GM23248 (cell line): ENCODE measurements around the gene AKAP11. TPM values are rescaled to one million over a fixed set of nuclear protein-coding genes. Genes with fewer than 3 reads are reported as not detected.

Source experiments
- DNase-seq: peaks from one replicate; pipeline ENCODE4 v3.0.0-alpha.2; 2015
- H2AFZ ChIP-seq: fragments of 200-600 bp; sonication (generic); 2 replicates; pipeline ENCODE4 v1.6.1; 2016; ENCODE audit warnings: antibody characterized with exemption
- H3F3A ChIP-seq: fragments of 200-600 bp; sonication (generic); 2 replicates; pipeline ENCODE4 v1.6.1; 2016; ENCODE audit warnings: mild to moderate bottlenecking, antibody characterized with exemption, mixed run types; ENCODE audit not compliant: insufficient read depth
- H3K27ac ChIP-seq: fragments of 200-600 bp; sonication (generic); 2 replicates; pipeline ENCODE4 v1.5.1; 2016; ENCODE audit warnings: mild to moderate bottlenecking
- H3K27me3 ChIP-seq: fragments of 200-600 bp; sonication (generic); replicated peaks from 2 replicates; pipeline ENCODE4 v1.6.1; 2016; ENCODE audit warnings: mild to moderate bottlenecking; ENCODE audit not compliant: insufficient read depth
- H3K36me3 ChIP-seq: fragments of 200-600 bp; sonication (generic); 2 replicates; pipeline ENCODE4 v1.6.1; 2016; ENCODE audit warnings: low read depth, mild to moderate bottlenecking
- H3K4me1 ChIP-seq: fragments of 200-600 bp; sonication (generic); 2 replicates; pipeline ENCODE4 v1.6.1; 2016; ENCODE audit warnings: mild to moderate bottlenecking; ENCODE audit not compliant: insufficient read depth
- H3K4me2 ChIP-seq: fragments of 200-600 bp; sonication (generic); one replicate; pipeline ENCODE4 v1.6.1; 2016; ENCODE audit warnings: mild to moderate bottlenecking; ENCODE audit not compliant: unreplicated experiment
- H3K4me3 ChIP-seq: fragments of 200-600 bp; sonication (generic); 2 replicates; pipeline ENCODE4 v1.5.1; 2016; ENCODE audit warnings: mild to moderate bottlenecking
- H3K79me2 ChIP-seq: fragments of 200-600 bp; sonication (generic); 2 replicates; pipeline ENCODE4 v1.6.1; 2016; ENCODE audit warnings: mild to moderate bottlenecking; ENCODE audit not compliant: insufficient read depth
- H3K9ac ChIP-seq: fragments of 200-600 bp; sonication (generic); 2 replicates; pipeline ENCODE4 v1.6.1; 2016; ENCODE audit warnings: mild to moderate bottlenecking
- H3K9me2 ChIP-seq: fragments of 200-600 bp; sonication (generic); 2 replicates; pipeline ENCODE4 v1.6.1; 2016; ENCODE audit warnings: mixed run types, mild to moderate bottlenecking, moderate library complexity; ENCODE audit not compliant: insufficient read depth
- H3K9me3 ChIP-seq: fragments of 200-600 bp; sonication (generic); one replicate; pipeline ENCODE4 v1.6.1; 2017; ENCODE audit warnings: low read depth
- H4K20me1 ChIP-seq: fragments of 200-600 bp; sonication (generic); 2 replicates; pipeline ENCODE4 v1.6.0; 2016; ENCODE audit not compliant: insufficient read depth
- EZH2 ChIP-seq: fragments of 200-600 bp; sonication (generic); IDR thresholded peaks from 2 replicates; pipeline ENCODE4 v1.6.1; 2018; ENCODE audit warnings: antibody characterized with exemption, mild to moderate bottlenecking; ENCODE audit not compliant: insufficient read depth, poor library complexity, severe bottlenecking
- EZH2phosphoT487 ChIP-seq: fragments of 200-600 bp; sonication (generic); IDR thresholded peaks from 2 replicates; pipeline ENCODE4 v1.6.1; 2018; ENCODE audit warnings: antibody characterized with exemption, moderate library complexity, mild to moderate bottlenecking, low read depth; ENCODE audit not compliant: insufficient read depth
- WGBS, 2 experiments: methylation state at CpG; one replicate each; pipeline ENCODE4 v1.1.6; 2015 to 2017; ENCODE audit warnings: low lambda C conversion rate in 2 of 2, low coverage in 1 of 2; ENCODE audit errors: missing lambda C conversion rate in 2 of 2; 5-methylcytosine and 5-hydroxymethylcytosine counted together
- in situ Hi-C: fragments of 300-500 bp; cut with MboI; formaldehyde crosslinking; loops from 2 replicates; pipeline ENCODE4 v1.15.0; 2020
- polyA plus RNA-seq: library from polyadenylated mRNA; unstranded; fragments of >200 nt; fragmentation: Nextera tagmentation; extraction: Ambion mirVana; gene quantifications from 2 replicates; pipeline ENCODE4 v1.2.1, GENCODE V29; 2016
- total RNA-seq: library from RNA; depleted of rRNA; stranded (reverse); fragments of >200 nt; shearing (Covaris generic); gene quantifications from 2 replicates; pipeline ENCODE4 v1.2.3, GENCODE V29; 2014

Gene AKAP11
- total and polyA plus RNA-seq, 2 experiments from 2014 or later: 5.3 to 25.3 TPM

- Histone ChIP-seq H3K4me3 (no peak overlapping the region), H3K9me3 (no peaks in the 10 kb centered on the region), H3F3A (peaks cover 8% of the 10 kb centered on the region), H3K79me2 (peaks cover 84% of the 10 kb centered on the region), H4K20me1 (peaks cover 9% of the 10 kb centered on the region; the same call in 1 of the 2 replicates), H3K9me2 (no peaks in the 10 kb centered on the region; the same call in 1 of the 2 replicates), H3K9ac (no peak overlapping the region), H3K27ac (no peak overlapping the region), H3K4me1 (peaks cover 24% of the 10 kb centered on the region), H3K36me3 (no peaks in the 10 kb centered on the region), H2AFZ (no peak overlapping the region), H3K4me2 (no peak overlapping the region), H3K27me3 (no peaks in the 10 kb centered on the region)
- no peak for TF ChIP-seq EZH2phosphoT487
- WGBS, 2 experiments: 99 to 100% methylated on average over 4 of the region's 4 CpGs
- no peak for DNase-seq
- in situ Hi-C loops: no loop called here
Observed at GRCh38 chr13:42275506-42275905, 3.6 kb downstream of the AKAP11 start.

- Histone ChIP-seq H3K4me3 (no peak overlapping the region), H4K20me1 (peaks cover 9% of the 10 kb centered on the region; the same call in 1 of the 2 replicates), H3K4me1 (peaks cover 18% of the 10 kb centered on the region), H3K36me3 (no peaks in the 10 kb centered on the region), H3K27me3 (no peaks in the 10 kb centered on the region), H3F3A (no peaks in the 10 kb centered on the region), H3K27ac (no peak overlapping the region), H2AFZ (no peak overlapping the region), H3K4me2 (no peak overlapping the region), H3K9me3 (no peaks in the 10 kb centered on the region), H3K79me2 (peaks cover 96% of the 10 kb centered on the region), H3K9me2 (no peaks in the 10 kb centered on the region), H3K9ac (no peak overlapping the region)
- no peak for TF ChIP-seq EZH2phosphoT487
- TF ChIP-seq EZH2: no peak
- in situ Hi-C loops: no loop called here
- no peak for DNase-seq
- WGBS, 2 experiments: 97 to 99% methylated on average over 3 of the region's 3 CpGs
Observed at GRCh38 chr13:42276683-42277082, 4.7 kb downstream of the AKAP11 start.

- TF ChIP-seq EZH2phosphoT487 (no peak), EZH2 (no peak)
- in situ Hi-C loops: no loop called here
- Histone ChIP-seq H3K9ac (no peak overlapping the region), H3K27me3 (no peaks in the 10 kb centered on the region), H2AFZ (no peak overlapping the region), H3K4me3 (no peak overlapping the region), H3K9me2 (no peaks in the 10 kb centered on the region), H3K4me2 (no peak overlapping the region), H4K20me1 (peaks cover 12% of the 10 kb centered on the region; the same call in 1 of the 2 replicates), H3K79me2 (peaks cover 100% of the 10 kb centered on the region), H3K4me1 (peaks cover 18% of the 10 kb centered on the region), H3K27ac (no peak overlapping the region), H3K9me3 (no peaks in the 10 kb centered on the region), H3K36me3 (no peaks in the 10 kb centered on the region), H3F3A (no peaks in the 10 kb centered on the region)
- WGBS, 2 experiments: 93 to 94% methylated on average over 7 of the region's 7 CpGs
- peak; percentile 19 for DNase-seq
Observed at GRCh38 chr13:42277618-42278276, 5.8 kb downstream of the AKAP11 start.

GRCh38 chr13:42279080-42279479 is 7.1 kb downstream of the AKAP11 start:
- Histone ChIP-seq H3K9me3 (no peaks in the 10 kb centered on the region), H4K20me1 (peaks cover 15% of the 10 kb centered on the region; the same call in 1 of the 2 replicates), H3K4me1 (peaks cover 6% of the 10 kb centered on the region), H2AFZ (no peak overlapping the region), H3K4me2 (no peak overlapping the region), H3K9ac (no peak overlapping the region), H3K4me3 (no peak overlapping the region), H3K9me2 (no peaks in the 10 kb centered on the region), H3F3A (no peaks in the 10 kb centered on the region), H3K27ac (no peak overlapping the region), H3K36me3 (no peaks in the 10 kb centered on the region), H3K27me3 (no peaks in the 10 kb centered on the region), H3K79me2 (peaks cover 100% of the 10 kb centered on the region)
- DNase-seq: peak; percentile 10
- TF ChIP-seq EZH2: no peak
- no peak for TF ChIP-seq EZH2phosphoT487
- 80 to 82% methylated on average over 6 of the region's 6 CpGs for WGBS, 2 experiments
- in situ Hi-C loops: no loop called here
